ENCODE measurements around the gene CCBE1.

CCBE1 gene

DNA sequence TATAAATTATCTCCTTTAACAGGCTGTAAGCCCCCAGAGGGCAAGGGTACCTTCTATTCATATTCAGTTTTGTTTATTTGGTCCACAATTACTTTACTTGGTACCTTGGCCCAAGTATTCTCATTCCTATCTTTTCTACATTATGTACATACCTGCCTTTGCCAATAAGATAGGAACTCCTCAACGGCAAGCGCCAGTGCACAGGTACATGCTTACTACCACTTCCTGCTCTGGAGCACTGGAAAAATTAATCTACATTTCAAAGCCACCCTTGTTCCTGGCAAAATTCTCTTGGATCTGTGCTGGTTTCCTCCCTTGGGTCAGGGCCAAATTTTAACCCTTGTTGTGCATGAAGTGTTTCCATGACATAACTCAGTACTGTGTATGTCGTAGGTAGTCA is 303.8 kb downstream of the CCBE1 start:
- no peak for DNase-seq (ENCODE audit: low spot score)

DNA sequence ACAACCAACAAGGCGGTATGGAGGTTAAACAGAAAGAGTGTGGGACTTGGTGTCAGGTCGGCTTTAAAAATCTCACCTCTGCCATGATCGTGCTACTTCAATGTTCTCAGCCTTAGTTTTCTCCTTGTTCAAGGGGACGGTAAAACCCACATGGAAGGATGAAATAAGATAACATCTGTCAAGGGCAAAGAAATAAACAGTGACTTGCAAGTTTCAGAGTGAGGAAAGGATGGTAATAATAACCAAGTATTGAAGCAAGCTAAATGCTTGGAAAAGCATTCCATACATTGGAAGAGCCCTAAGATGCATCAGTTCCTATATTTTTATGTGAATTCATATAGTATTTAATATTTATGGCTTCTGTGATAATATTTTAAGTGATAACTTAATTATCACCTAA is 308.4 kb downstream of the CCBE1 start:
- DNase-seq (ENCODE audit: low spot score), result no peak

DNA sequence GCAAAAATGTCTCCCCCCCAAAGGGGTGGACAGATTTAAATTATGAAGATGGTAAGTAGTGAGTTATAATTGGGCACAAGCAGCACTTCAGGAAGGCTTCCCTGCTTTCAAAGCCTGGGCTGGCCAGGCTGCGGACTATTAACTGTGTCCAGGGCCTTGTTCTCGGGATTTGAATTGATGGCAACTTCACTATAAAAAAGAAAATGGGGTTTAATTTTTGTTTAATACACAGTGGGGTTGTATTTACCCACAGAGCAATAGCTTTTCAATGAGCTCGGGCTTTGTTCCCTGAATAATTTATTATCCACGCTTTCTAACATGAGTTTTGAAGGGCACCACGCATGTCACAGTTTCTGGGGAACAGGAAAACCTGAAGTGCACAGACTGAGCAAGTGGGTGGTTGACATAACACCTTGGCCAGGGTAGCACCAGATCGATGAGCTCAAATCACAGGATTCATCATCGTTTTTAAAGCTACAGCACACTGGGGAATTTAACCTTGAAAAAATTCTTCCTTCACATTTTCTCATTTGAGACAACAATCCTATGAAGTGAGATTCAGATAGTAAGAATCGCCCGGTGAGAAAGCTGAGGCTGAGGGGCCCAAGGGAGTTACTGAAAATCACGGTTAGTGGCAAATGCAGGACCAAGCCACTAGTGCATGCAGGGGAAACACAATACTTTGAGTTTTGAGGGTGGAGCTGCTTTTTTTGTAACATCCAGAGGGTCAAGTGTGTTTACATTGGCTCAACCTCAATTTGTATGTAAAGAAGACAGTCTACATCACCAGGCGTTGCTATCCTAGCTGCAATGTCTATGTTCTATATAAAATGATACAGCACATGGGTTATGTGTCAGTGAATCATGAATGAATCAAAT is 309.3 kb downstream of the CCBE1 start:
- DNase-seq (ENCODE audit: low spot score), result no peak

DNA sequence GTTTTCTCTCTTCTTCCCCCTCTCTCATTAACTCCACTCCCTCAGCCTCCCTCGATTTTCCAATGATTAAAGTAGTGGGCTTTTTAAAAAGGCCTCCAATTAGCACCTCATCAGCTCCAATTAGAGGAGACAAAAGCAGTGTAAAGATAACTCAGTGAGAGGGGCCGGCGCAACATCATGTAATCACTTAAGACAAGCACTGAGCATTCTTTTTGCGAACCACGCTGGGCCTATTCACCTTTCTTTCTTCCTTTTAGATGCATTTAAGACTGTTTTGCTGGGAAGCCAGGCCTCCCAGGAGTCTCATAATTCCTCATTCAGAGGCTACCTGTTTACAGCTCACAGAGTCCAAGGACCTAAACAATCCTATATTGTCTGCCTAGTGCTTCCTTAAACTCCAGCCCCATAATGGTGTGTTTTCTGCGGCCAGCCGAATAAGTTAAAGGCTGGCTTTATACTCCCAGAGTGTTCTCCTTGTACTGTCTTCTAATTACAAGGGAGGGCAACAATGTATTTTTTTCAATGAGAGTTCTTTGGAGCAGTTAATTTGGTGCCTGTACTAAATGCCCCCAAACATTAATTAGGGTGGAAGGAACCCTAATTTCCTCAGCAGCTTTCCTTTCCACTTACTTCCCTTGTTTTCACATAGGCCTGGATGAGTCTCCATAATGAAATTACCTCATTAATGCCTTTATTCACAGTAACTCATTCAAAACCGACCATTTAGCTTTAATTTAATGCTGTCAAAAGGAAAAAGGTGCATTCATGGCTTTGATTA is 310.1 kb downstream of the CCBE1 start:
- DNase-seq (ENCODE audit: low spot score), result no peak

DNA sequence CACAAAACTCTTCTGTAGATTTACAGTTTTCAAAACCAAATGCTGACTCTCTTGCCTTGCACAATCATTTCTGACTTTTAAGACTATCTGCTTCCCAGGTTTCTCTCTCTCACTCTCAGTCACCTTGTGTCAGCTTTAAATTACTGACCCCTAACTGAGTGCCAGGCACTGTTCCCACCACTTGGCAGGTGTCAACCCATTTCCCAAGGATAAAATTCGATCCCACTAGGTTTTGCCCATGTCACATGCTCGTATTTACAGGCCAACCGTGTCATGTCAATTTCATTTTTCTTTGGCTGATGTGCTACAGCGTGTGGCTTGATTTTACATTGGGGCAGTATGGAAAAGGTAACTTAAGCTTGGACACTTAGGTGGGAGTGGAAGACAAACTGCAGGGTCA is 312.0 kb downstream of the CCBE1 start:
- DNase-seq (ENCODE audit: low spot score), result no peak

DNA sequence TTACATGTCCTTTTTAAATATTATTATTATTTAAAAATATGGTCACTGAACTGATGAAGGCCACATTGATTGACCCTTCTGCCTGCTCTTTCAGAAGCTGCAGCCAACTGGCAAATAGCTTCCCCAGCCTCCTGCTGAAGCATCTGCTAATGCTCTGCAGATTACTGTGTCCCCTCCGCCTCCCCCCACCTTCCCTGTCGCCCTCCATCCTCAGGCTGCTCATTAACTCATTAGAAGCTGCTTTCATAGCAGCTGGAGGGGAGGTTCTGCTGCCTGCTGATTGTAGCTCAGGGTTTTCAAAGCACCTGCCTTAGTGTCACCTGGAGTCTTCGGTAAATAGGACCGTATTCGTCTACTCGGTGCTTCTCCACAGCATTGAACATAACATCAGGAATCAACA is 313.4 kb downstream of the CCBE1 start:
- DNase-seq (ENCODE audit: low spot score), result no peak

GRCh38 chr18:59382383-59382782 is 314.8 kb downstream of the CCBE1 start:
- DNase-seq (ENCODE audit: low spot score), result no peak

- no peak for DNase-seq (ENCODE audit: low spot score)
Observed at GRCh38 chr18:59381949-59382348, 315.3 kb downstream of the CCBE1 start.
